ENCODE data around the gene SELENOT. TPM values are rescaled to one million over a fixed set of nuclear protein-coding genes. Genes with fewer than 3 reads are reported as not detected.
A peak's percentile ranks its signal among the peaks of the same experiment; 100 is the strongest.

The SELENOT gene
- polyA plus RNA-seq, 3 donors, result 210 to 549 (median 492) TPM

- Histone ChIP-seq H3K9ac (ENCODE audit: insufficient read depth, low read length, poor library complexity, severe bottlenecking) (no peak overlapping the region), H4K20me1 (ENCODE audit: insufficient read depth, low read length) (no peaks in the 10 kb centered on the region), H3K27me3 (ENCODE audit: control insufficient read depth in 2 of 2, insufficient read depth in 2 of 2, low read length in 2 of 2) (no peaks in the 10 kb centered on the region), H3K4me3 (replicated peaks in 1 of 3; ENCODE audit: low read depth in 2 of 3, low read length in 3 of 3) (no peak overlapping the region), H3K4me1 (ENCODE audit: control insufficient read depth in 1 of 2, insufficient read depth in 2 of 2, low read length in 2 of 2) (no peaks in the 10 kb centered on the region), H3K79me2 (ENCODE audit: insufficient read depth, low read length) (no peaks in the 10 kb centered on the region), H3K27ac (ENCODE audit: low read depth in 1 of 2, low read length in 2 of 2) (peak overlapping the region in 1 of 2 donors; percentile 33), H3K9me3 (replicated peaks in 1 of 2; ENCODE audit: control insufficient read depth in 1 of 2, insufficient read depth in 1 of 2, low read length in 2 of 2) (no peaks in the 10 kb centered on the region), H3K4me2 (replicated peaks; ENCODE audit: extremely low read depth, low read length, poor library complexity, severe bottlenecking) (no peak overlapping the region), H3K36me3 (replicated peaks in 1 of 2; ENCODE audit: control insufficient read depth in 1 of 2, insufficient read depth in 2 of 2, low read length in 2 of 2) (peaks cover 13 to 23% of the 10 kb centered on the region in 2 donors), H2AFZ (ENCODE audit: insufficient read depth, low read depth, low read length, poor library complexity, severe bottlenecking) (no peak overlapping the region)
- H3K27me3 Mint-ChIP-seq (ENCODE audit: low read depth in 3 of 3), result peaks cover 0 to 3% (median 0%) of the 10 kb centered on the region in 3 donors
- DNase-seq, result no peak
- TF ChIP-seq CTCF (IDR thresholded peaks at IDR 0.05), result no peak
- H3K27ac Mint-ChIP-seq, result no peak overlapping the region
- H3K4me1 Mint-ChIP-seq, result peaks cover 6% of the 10 kb centered on the region
- H3K4me3 Mint-ChIP-seq, result no peak overlapping the region
- peaks cover 14 to 21% of the 10 kb centered on the region in 2 donors for H3K36me3 Mint-ChIP-seq
- no peaks in the 10 kb centered on the region for H3K9me3 Mint-ChIP-seq
- intact Hi-C loops (cut with micrococcal nuclease), result no loop called here
- WGBS (ENCODE audit: insufficient coverage), result 100% methylated on average over 3 of the region's 6 CpGs
These were observed 32.0 kb downstream of the SELENOT start for GRCh38 chr3:150635076-150635475.

- Mint-ChIP-seq H3K36me3 (peaks cover 10 to 19% of the 10 kb centered on the region in 2 donors), H3K9me3 (no peaks in the 10 kb centered on the region), H3K27me3 (ENCODE audit: low read depth in 3 of 3) (peaks cover 0 to 3% (median 0%) of the 10 kb centered on the region in 3 donors), H3K4me1 (peaks cover 6% of the 10 kb centered on the region), H3K27ac (peak overlapping the region in 2 of 7 donors; percentile 21 to 72), H3K4me3 (no peak overlapping the region)
- H2AFZ ChIP-seq (ENCODE audit: insufficient read depth, low read depth, low read length, poor library complexity, severe bottlenecking), result no peak overlapping the region
- TF ChIP-seq CTCF (IDR thresholded peaks at IDR 0.05), result no peak
- intact Hi-C loops (cut with micrococcal nuclease), result no loop called here
- H3K4me2 ChIP-seq (replicated peaks; ENCODE audit: extremely low read depth, low read length, poor library complexity, severe bottlenecking), result no peak overlapping the region
- no peaks in the 10 kb centered on the region for H3K9me3 ChIP-seq (replicated peaks in 1 of 2; ENCODE audit: control insufficient read depth in 1 of 2, insufficient read depth in 1 of 2, low read length in 2 of 2)
- peaks cover 8 to 19% of the 10 kb centered on the region in 2 donors for H3K36me3 ChIP-seq (replicated peaks in 1 of 2; ENCODE audit: control insufficient read depth in 1 of 2, insufficient read depth in 2 of 2, low read length in 2 of 2)
- no peaks in the 10 kb centered on the region for H3K79me2 ChIP-seq (ENCODE audit: insufficient read depth, low read length)
- no peak overlapping the region for H3K4me3 ChIP-seq (replicated peaks in 1 of 3; ENCODE audit: low read depth in 2 of 3, low read length in 3 of 3)
- WGBS (ENCODE audit: insufficient coverage), result no CpG with 5 or more reads among the region's 1 CpG
- no peaks in the 10 kb centered on the region for H3K4me1 ChIP-seq (ENCODE audit: control insufficient read depth in 1 of 2, insufficient read depth in 2 of 2, low read length in 2 of 2)
- peak overlapping the region in 1 of 2 donors; percentile 33 for H3K27ac ChIP-seq (ENCODE audit: low read depth in 1 of 2, low read length in 2 of 2)
- H3K27me3 ChIP-seq (ENCODE audit: control insufficient read depth in 2 of 2, insufficient read depth in 2 of 2, low read length in 2 of 2), result no peaks in the 10 kb centered on the region
- no peak overlapping the region for H3K9ac ChIP-seq (ENCODE audit: insufficient read depth, low read length, poor library complexity, severe bottlenecking)
- no peaks in the 10 kb centered on the region for H4K20me1 ChIP-seq (ENCODE audit: insufficient read depth, low read length)
- DNase-seq, result peak; percentile 8 to 14 (median 10)
These were observed 32.4 kb downstream of the SELENOT start for GRCh38 chr3:150635526-150635925.
